ENCODE data around the gene TRPM2. TPM values are rescaled to one million over a fixed set of nuclear protein-coding genes. Genes with fewer than 3 reads are reported as not detected.

The TRPM2 gene
- total and polyA plus RNA-seq, 2 of the 4 experiments (the other 2 are of a cell fraction), result not detected

GRCh38 chr21:44401386-44402160 lies 48.2 kb downstream of the TRPM2 start:
- no peak overlapping the region for H3K27ac ChIP-seq (ENCODE audit: insufficient read depth, low read length)
- in situ Hi-C loops (cut with MboI; ENCODE audit: low sequenced_read_pairs) (no loop called here), dilution Hi-C loops (cut with HindIII; ENCODE audit: low sequenced_read_pairs, unreplicated experiment) (no loop called here), intact Hi-C loops (cut with micrococcal nuclease) (no loop called here)
- no peak overlapping the region for H2AK5ac ChIP-seq (ENCODE audit: low read depth, low read length)
- WGBS, 2 experiments (ENCODE audit: extremely low coverage in 2 of 2, insufficient read length in 1 of 2), result 79% methylated on average over 25 of the region's 32 CpGs; no CpG with 5 or more reads in 1 of the 2 experiments
- H2BK5ac ChIP-seq (ENCODE audit: low read depth, low read length, poor library complexity, severe bottlenecking), result no peak overlapping the region
- H4K5ac ChIP-seq (ENCODE audit: low read depth, low read length), result no peak overlapping the region
- CTCF ChIA-PET, result no interaction called here
- H3K23ac ChIP-seq (ENCODE audit: low read depth, low read length), result no peak overlapping the region
- no peak overlapping the region for H3K14ac ChIP-seq (replicated peaks; ENCODE audit: low read depth, low read length)
- H4K91ac ChIP-seq (ENCODE audit: insufficient read depth, low read depth, low read length), result no peak overlapping the region
- BruUV-seq (replicated peaks), result no TSS peak
- no peak for ATAC-seq (ENCODE audit: low read depth)
- no peak overlapping the region for H2AFZ ChIP-seq (replicated peaks; ENCODE audit: low read length, poor library complexity)
- no peak overlapping the region for H3K4ac ChIP-seq (ENCODE audit: low read depth, low read length)
- no peak overlapping the region for H3K56ac ChIP-seq (ENCODE audit: extremely low read depth, insufficient read depth, low read length)
- no peak overlapping the region for H2BK15ac ChIP-seq (ENCODE audit: low read depth, low read length)
- no peak overlapping the region for H3K18ac ChIP-seq (ENCODE audit: low read depth, low read length)
- H3K9me1 ChIP-seq (ENCODE audit: insufficient read depth, low read length), result no peaks in the 10 kb centered on the region
- POLR2A ChIA-PET (ENCODE audit: unreplicated experiment), result no interaction called here
- H3K27me3 ChIP-seq (ENCODE audit: control insufficient read depth, insufficient read depth, low read length), result no peaks in the 10 kb centered on the region
- H3K4me3 ChIP-seq (ENCODE audit: insufficient read depth, low read depth, low read length), result no peak overlapping the region
- H3K36me3 ChIP-seq (ENCODE audit: control insufficient read depth, insufficient read depth, low read length), result no peaks in the 10 kb centered on the region
- no peak overlapping the region for H3K9ac ChIP-seq (ENCODE audit: low read depth, low read length)
- DNase-seq, result no peak
- TF ChIP-seq MXI1 (IDR thresholded peaks at IDR 0.05; ENCODE audit: borderline replicate concordance, low read depth, low read length), result no peak
- no peak for TF ChIP-seq RAD21 (IDR thresholded peaks at IDR 0.05; ENCODE audit: low read length)
- no peak for TF ChIP-seq NFE2L2 (IDR thresholded peaks at IDR 0.05; ENCODE audit: low read depth, low read length)
- TF ChIP-seq MAZ (IDR thresholded peaks at IDR 0.05; ENCODE audit: borderline replicate concordance, low read depth, low read length), result no peak
- TF ChIP-seq FOS (IDR thresholded peaks at IDR 0.05; ENCODE audit: low read depth, low read length), result no peak
- no peak for TF ChIP-seq CHD1 (IDR thresholded peaks at IDR 0.05; ENCODE audit: low read depth, low read length)
- TF ChIP-seq RFX5 (IDR thresholded peaks at IDR 0.05; ENCODE audit: low read depth, low read length), result no peak
- H2BK20ac ChIP-seq (ENCODE audit: low read depth, low read length), result no peak overlapping the region
- no peak overlapping the region for H4K8ac ChIP-seq (ENCODE audit: low read depth in 2 of 2, low read length in 2 of 2)
- H3K79me1 ChIP-seq (ENCODE audit: low read depth in 1 of 2, low read length in 2 of 2), result no peaks in the 10 kb centered on the region
- H3K9me3 ChIP-seq (ENCODE audit: control insufficient read depth, insufficient read depth, low read length), result peaks cover 39% of the 10 kb centered on the region
- H4K20me1 ChIP-seq (ENCODE audit: insufficient read depth, low read length), result no peaks in the 10 kb centered on the region
- no peak overlapping the region for H2BK120ac ChIP-seq (ENCODE audit: low read depth, low read length)
- no peak overlapping the region for H2AK9ac ChIP-seq (replicated peaks; ENCODE audit: low read depth, low read length, poor library complexity)
- no peaks in the 10 kb centered on the region for H3K4me1 ChIP-seq (ENCODE audit: control insufficient read depth, insufficient read depth, low read length)
- H3K4me2 ChIP-seq (ENCODE audit: low read depth, low read length), result no peak overlapping the region

All from IMR-90 (cell line).